ENCODE data around the gene TNIP1.

The TNIP1 gene

DNA sequence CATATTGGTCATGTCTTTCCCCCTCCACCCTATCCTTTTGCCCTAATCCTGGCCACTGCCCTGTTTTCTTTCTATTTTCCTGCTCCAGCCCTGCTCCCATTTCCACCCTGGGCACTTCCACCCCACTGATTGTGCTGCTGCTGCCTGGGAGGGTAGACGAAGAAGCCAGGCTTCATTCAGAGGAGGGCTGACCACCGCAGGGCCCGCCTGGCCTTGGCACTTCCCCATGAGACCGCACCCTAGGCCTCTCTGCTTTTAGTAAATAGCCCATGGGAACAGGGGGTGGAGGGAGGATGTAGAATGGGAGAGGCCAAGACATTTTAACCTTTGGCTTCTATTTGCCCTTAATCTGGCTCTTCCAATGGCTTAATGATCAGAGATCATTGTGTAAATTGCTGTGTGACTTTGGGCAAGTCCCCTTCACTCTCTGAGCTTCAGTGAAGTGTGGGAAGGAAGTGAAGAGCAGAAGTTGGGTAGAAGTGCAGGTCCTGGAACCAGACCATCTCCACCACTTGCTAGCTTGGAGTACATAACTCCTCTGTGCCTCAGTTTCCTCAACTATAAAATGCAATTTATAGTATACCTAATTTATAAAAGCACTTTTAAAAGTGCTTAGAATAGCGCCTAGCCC lies 74.0 kb downstream of the TNIP1 start:
- H3K9ac ChIP-seq (ENCODE audit: low read depth, low read length), result no peak overlapping the region
- no peaks in the 10 kb centered on the region for H3K9me3 ChIP-seq (ENCODE audit: insufficient read depth, low read length, severe bottlenecking)
- ATAC-seq (ENCODE audit: insufficient read depth, low read depth) (no peak), DNase-seq (no peak)
- no peak overlapping the region for H3K27ac ChIP-seq (ENCODE audit: low read length)
- peaks cover 9% of the 10 kb centered on the region for H3K27me3 ChIP-seq (ENCODE audit: insufficient read depth, low read length, poor library complexity)
- no peaks in the 10 kb centered on the region for H3K36me3 ChIP-seq (ENCODE audit: insufficient read depth, low read length)
- no peaks in the 10 kb centered on the region for H4K20me1 ChIP-seq (ENCODE audit: insufficient read depth, low read length)
- TF ChIP-seq, protein P1, sequence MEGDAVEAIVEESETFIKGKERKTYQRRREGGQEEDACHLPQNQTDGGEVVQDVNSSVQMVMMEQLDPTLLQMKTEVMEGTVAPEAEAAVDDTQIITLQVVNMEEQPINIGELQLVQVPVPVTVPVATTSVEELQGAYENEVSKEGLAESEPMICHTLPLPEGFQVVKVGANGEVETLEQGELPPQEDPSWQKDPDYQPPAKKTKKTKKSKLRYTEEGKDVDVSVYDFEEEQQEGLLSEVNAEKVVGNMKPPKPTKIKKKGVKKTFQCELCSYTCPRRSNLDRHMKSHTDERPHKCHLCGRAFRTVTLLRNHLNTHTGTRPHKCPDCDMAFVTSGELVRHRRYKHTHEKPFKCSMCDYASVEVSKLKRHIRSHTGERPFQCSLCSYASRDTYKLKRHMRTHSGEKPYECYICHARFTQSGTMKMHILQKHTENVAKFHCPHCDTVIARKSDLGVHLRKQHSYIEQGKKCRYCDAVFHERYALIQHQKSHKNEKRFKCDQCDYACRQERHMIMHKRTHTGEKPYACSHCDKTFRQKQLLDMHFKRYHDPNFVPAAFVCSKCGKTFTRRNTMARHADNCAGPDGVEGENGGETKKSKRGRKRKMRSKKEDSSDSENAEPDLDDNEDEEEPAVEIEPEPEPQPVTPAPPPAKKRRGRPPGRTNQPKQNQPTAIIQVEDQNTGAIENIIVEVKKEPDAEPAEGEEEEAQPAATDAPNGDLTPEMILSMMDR (IDR thresholded peaks at IDR 0.05; ENCODE audit: borderline replicate concordance, extremely low read depth, low read length, poor library complexity, severe bottlenecking), result no peak
- no peak for TF ChIP-seq EZH2 (IDR thresholded peaks at IDR 0.05; ENCODE audit: borderline replicate concordance, low read depth, low read length, severe bottlenecking)
- no peak overlapping the region for H2AFZ ChIP-seq (ENCODE audit: low read depth, low read length)
- H3K4me1 ChIP-seq (ENCODE audit: insufficient read depth, low read length), result no peaks in the 10 kb centered on the region
- no peak overlapping the region for H3K4me2 ChIP-seq (ENCODE audit: insufficient read depth, low read length)
- no peaks in the 10 kb centered on the region for H3K79me2 ChIP-seq (ENCODE audit: insufficient read depth, low read length)
- no peak overlapping the region for H3K4me3 ChIP-seq (ENCODE audit: low read depth in 1 of 2, low read length in 2 of 2)

- Histone ChIP-seq H3K27me3 (ENCODE audit: insufficient read depth, low read length, poor library complexity) (peaks cover 9% of the 10 kb centered on the region), H2AFZ (ENCODE audit: low read depth, low read length) (no peak overlapping the region), H3K36me3 (ENCODE audit: insufficient read depth, low read length) (no peaks in the 10 kb centered on the region), H3K4me3 (ENCODE audit: low read depth in 1 of 2, low read length in 2 of 2) (no peak overlapping the region), H3K79me2 (ENCODE audit: insufficient read depth, low read length) (no peaks in the 10 kb centered on the region), H3K9me3 (ENCODE audit: insufficient read depth, low read length, severe bottlenecking) (no peaks in the 10 kb centered on the region), H3K27ac (ENCODE audit: low read length) (no peak overlapping the region), H3K9ac (ENCODE audit: low read depth, low read length) (no peak overlapping the region), H3K4me1 (ENCODE audit: insufficient read depth, low read length) (no peaks in the 10 kb centered on the region), H3K4me2 (ENCODE audit: insufficient read depth, low read length) (no peak overlapping the region), H4K20me1 (ENCODE audit: insufficient read depth, low read length) (no peaks in the 10 kb centered on the region)
- ATAC-seq (ENCODE audit: insufficient read depth, low read depth), result no peak
- TF ChIP-seq, protein P1 (IDR thresholded peaks at IDR 0.05; ENCODE audit: borderline replicate concordance, extremely low read depth, low read length, poor library complexity, severe bottlenecking), result no peak
- no peak for TF ChIP-seq EZH2 (IDR thresholded peaks at IDR 0.05; ENCODE audit: borderline replicate concordance, low read depth, low read length, severe bottlenecking)
- DNase-seq, result no peak
Observed at GRCh38 chr5:151005950-151006576, 74.8 kb downstream of the TNIP1 start.

DNA sequence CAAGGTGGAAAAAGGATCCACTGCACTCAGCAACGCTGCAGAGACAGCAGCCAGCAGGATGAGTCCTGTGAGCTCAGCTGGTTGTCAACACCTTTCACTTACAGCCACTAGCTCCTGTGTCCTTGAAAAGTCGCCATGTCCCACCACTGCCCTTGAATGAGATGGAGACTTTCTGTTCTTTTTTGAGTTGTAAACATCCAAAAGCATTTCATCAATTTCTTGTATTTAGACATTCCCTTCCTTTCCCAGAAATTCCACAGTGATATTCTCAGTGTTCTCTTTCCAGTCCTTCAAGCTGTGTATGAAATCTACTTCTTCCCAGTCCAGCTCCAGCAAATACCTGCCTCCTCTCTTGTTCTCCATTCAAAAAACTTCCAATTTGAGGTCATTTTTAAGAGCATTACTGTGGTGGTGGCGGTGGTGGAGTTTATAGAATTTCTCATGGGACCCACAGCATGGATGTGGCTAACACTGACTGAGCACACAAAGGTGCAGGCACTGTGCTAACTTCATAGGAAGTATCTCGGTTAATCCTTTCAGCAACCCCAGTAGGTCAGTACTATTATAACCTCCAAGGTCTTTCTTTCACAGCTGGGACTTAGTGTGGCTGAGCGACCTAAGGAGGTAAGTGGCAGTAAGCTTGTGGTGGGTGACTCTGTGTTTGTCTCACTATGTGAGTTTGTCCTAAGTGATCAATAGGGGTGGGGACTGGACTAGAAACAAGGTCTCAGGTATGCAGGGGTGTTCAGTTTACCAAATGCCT lies 75.5 kb downstream of the TNIP1 start:
- Histone ChIP-seq H3K36me3 (ENCODE audit: insufficient read depth, low read length) (no peaks in the 10 kb centered on the region), H4K20me1 (ENCODE audit: insufficient read depth, low read length) (no peaks in the 10 kb centered on the region), H3K9ac (ENCODE audit: low read depth, low read length) (no peak overlapping the region), H3K27me3 (ENCODE audit: insufficient read depth, low read length, poor library complexity) (peaks cover 7% of the 10 kb centered on the region), H3K9me3 (ENCODE audit: insufficient read depth, low read length, severe bottlenecking) (no peaks in the 10 kb centered on the region), H3K4me1 (ENCODE audit: insufficient read depth, low read length) (no peaks in the 10 kb centered on the region), H3K79me2 (ENCODE audit: insufficient read depth, low read length) (no peaks in the 10 kb centered on the region), H2AFZ (ENCODE audit: low read depth, low read length) (no peak overlapping the region), H3K4me3 (ENCODE audit: low read depth in 1 of 2, low read length in 2 of 2) (no peak overlapping the region), H3K27ac (ENCODE audit: low read length) (no peak overlapping the region), H3K4me2 (ENCODE audit: insufficient read depth, low read length) (no peak overlapping the region)
- no peak for TF ChIP-seq EZH2 (IDR thresholded peaks at IDR 0.05; ENCODE audit: borderline replicate concordance, low read depth, low read length, severe bottlenecking)
- TF ChIP-seq, protein P1 (IDR thresholded peaks at IDR 0.05; ENCODE audit: borderline replicate concordance, extremely low read depth, low read length, poor library complexity, severe bottlenecking), result no peak
- DNase-seq, result no peak
- no peak for ATAC-seq (ENCODE audit: insufficient read depth, low read depth)

Data from DND-41 (cell line).